ENCODE data around the gene ROBO1. TPM values are rescaled to one million over a fixed set of nuclear protein-coding genes. Genes with fewer than 3 reads are reported as not detected.

ROBO1 gene
- total RNA-seq, 2 experiments from 2014 or later, result 1.3 to 2.1 TPM

DNA sequence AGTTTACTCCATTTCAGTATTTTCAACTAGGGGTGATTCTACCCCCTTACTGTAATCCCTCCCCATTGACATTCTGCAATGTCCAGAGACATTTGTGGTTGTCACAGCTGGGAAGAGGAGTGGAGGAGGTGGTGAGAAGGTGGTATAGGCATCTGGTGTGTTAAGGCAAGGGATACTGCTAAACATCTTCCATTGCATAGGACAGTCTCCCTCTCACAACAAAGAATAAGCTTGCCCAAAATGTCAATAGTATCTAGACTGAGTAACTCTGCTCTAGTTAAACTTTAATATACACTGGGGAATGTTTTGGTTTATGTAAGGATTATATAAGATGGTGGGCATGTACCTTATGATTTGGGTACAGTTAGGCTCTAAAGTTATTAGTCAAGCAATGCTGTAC, 737.6 kb downstream of the ROBO1 start:
- ChIA-PET POLR2A (no interaction called here), CTCF (no interaction called here)
- no peaks in the 10 kb centered on the region for H3K36me3 Mint-ChIP-seq (ENCODE audit: low read depth)
- ATAC-seq, result no peak
- H3K27me3 Mint-ChIP-seq, result no peaks in the 10 kb centered on the region
- H3K27ac Mint-ChIP-seq, result no peak overlapping the region
- no peak for DNase-seq
- no peak overlapping the region for H3K4me3 Mint-ChIP-seq
- no peaks in the 10 kb centered on the region for H3K9me3 Mint-ChIP-seq (ENCODE audit: low read depth)
- intact Hi-C loops (cut with DNase I, micrococcal nuclease), result no loop called here
- H3K4me1 Mint-ChIP-seq, result no peaks in the 10 kb centered on the region

DNA sequence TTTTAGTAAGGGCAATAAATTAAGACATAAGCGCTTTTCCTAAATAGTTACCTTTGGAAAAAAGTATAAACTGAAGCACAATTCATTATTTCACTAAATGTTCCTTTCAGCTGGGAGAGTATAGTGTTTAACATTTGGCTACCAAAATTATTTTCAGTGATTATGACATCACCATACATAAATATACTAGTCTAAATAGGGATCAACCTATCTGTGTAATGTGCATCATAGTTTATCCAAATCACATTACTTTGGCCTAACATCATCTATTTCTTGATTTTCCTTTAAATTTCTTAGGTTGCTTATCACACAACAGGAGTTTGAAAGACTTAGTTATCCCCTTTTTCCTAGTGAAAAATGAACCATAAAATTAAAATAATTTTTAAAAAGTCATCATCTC, 738.9 kb downstream of the ROBO1 start:
- ChIA-PET POLR2A (no interaction called here), CTCF (no interaction called here)
- no peak for ATAC-seq
- no peaks in the 10 kb centered on the region for H3K4me1 Mint-ChIP-seq
- intact Hi-C loops (cut with DNase I, micrococcal nuclease), result no loop called here
- no peaks in the 10 kb centered on the region for H3K27me3 Mint-ChIP-seq
- no peaks in the 10 kb centered on the region for H3K36me3 Mint-ChIP-seq (ENCODE audit: low read depth)
- H3K4me3 Mint-ChIP-seq, result no peak overlapping the region
- H3K27ac Mint-ChIP-seq, result no peak overlapping the region
- H3K9me3 Mint-ChIP-seq (ENCODE audit: low read depth), result no peaks in the 10 kb centered on the region
- DNase-seq, result no peak

DNA sequence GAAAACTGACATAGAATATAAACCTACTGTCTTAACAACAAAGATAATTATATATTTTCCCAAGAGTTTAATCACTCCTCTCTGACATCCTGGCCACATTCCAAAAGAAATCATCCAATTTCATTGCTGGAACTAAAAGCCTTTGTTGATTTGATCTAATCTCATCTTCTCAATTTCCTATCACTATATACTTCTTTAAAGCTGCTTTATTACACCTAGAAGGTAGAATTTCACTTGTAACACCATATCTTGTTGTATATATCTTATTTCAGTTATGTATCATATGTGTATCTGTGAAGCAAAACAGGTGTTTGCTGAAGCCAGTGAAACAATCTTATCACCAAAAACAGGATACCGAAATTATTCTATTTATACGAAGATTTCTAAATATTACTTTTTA, 740.2 kb downstream of the ROBO1 start:
- POLR2A ChIA-PET, result no interaction called here
- no peaks in the 10 kb centered on the region for H3K9me3 Mint-ChIP-seq (ENCODE audit: low read depth)
- H3K4me1 Mint-ChIP-seq, result no peaks in the 10 kb centered on the region
- H3K4me3 Mint-ChIP-seq, result no peak overlapping the region
- H3K27me3 Mint-ChIP-seq, result no peaks in the 10 kb centered on the region
- no peak overlapping the region for H3K27ac Mint-ChIP-seq
- no peaks in the 10 kb centered on the region for H3K36me3 Mint-ChIP-seq (ENCODE audit: low read depth)
- intact Hi-C loops (cut with DNase I, micrococcal nuclease), result no loop called here
- ATAC-seq (no peak), DNase-seq (no peak)
- CTCF ChIA-PET, result no interaction called here

DNA sequence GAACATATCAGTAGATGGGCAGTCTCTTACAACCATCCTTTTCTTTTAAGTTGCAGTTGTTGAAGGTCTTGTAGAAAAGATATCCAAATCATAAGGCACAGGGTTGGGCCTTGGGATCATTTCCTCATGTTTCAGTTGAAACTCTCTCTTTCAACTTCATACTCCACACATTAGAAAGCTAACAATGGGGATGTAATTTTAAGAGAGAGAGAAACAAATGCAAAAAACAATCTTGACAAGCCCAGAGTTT, 747.9 kb downstream of the ROBO1 start:
- intact Hi-C loops (cut with DNase I, micrococcal nuclease), result loop anchor here in 1 of 2 experiments (5.0 kb wide), 1 partner anchor 348 kb away; no protein-coding TSS in a partner anchor
- no peak for DNase-seq
- Mint-ChIP-seq H3K9me3 (ENCODE audit: low read depth) (no peaks in the 10 kb centered on the region), H3K27ac (no peak overlapping the region), H3K4me1 (peaks cover 3% of the 10 kb centered on the region), H3K4me3 (no peak overlapping the region), H3K36me3 (ENCODE audit: low read depth) (no peaks in the 10 kb centered on the region), H3K27me3 (peaks cover 11% of the 10 kb centered on the region)
- POLR2A ChIA-PET, result no interaction called here
- CTCF ChIA-PET, result no interaction called here
- ATAC-seq, result no peak

DNA sequence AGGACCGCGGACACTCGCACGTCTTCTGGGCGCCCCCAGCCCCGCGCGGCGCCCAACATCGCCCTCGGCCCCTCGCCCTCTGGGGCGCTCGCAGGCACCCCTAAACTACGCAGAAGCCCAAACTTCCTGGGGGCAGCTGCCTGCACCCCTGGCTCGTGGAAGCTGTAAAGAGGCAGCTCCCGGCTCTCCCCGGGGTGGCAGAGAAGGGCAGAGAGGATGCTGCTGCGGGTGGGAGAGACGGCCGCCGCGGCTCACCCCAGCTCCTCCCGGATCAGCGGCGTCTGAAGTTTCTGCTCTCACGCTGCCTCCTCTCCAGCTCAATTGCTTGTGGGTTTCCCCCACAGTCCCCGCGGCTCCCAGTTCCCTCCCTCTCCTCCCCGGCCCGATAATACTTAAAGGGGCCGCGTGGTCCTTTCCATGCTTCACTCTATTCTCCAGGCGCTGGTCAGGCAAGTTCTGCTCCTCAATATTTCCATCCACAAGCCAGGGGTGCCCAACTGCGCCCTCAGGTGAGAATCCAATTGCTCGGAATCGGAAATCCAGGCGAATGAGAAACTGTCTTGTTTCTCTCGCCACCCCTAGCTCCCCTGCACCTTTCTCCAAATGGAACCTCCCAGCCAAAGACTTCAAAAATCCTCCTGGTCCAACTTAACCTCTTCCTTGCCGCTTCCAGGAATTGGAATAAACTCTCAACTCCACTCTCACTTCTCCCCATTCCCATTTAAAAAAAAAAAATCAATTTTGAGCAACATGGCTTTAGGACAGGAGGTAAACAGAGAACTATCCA, 748.5 kb downstream of the ROBO1 start:
- ATAC-seq (peak; percentile 48), DNase-seq (peak; percentile 38)
- H3K4me3 Mint-ChIP-seq, result no peak overlapping the region
- no peaks in the 10 kb centered on the region for H3K36me3 Mint-ChIP-seq (ENCODE audit: low read depth)
- ChIA-PET POLR2A (no interaction called here), CTCF (no interaction called here)
- no peak overlapping the region for H3K27ac Mint-ChIP-seq
- H3K4me1 Mint-ChIP-seq, result peaks cover 3% of the 10 kb centered on the region
- no peaks in the 10 kb centered on the region for H3K9me3 Mint-ChIP-seq (ENCODE audit: low read depth)
- intact Hi-C loops (cut with DNase I, micrococcal nuclease), result loop anchor here in 1 of 2 experiments (5.0 kb wide), 1 partner anchor 347 kb away; no protein-coding TSS in a partner anchor
- peaks cover 11% of the 10 kb centered on the region for H3K27me3 Mint-ChIP-seq

DNA sequence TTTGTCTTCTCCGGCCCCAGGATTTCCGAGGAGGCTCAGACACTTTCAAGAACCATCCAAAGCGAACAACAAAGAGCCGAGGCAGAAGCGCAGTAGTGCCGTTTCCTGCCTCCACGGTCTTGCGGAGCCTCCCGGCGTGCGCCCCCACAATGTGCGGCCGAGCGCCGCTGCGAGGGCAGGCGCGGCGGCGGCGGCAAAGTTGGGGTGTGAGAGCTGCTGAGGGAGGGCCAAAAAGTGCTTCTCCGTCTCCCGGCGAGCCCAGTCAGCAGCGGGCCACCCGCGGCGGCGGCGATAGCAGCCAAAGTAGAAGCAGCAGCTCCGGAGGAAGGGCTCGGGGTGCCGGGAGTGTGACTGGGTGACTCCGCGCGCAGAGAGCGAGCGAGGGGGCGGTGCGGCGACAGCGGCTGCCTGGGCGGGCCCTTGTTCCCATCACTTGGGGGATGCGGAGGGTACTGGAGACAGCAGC, 749.1 kb downstream of the ROBO1 start:
- ChIA-PET POLR2A (no interaction called here), CTCF (no interaction called here)
- DNase-seq (peak; percentile 45), ATAC-seq (peak; percentile 68)
- Mint-ChIP-seq H3K4me1 (peaks cover 3% of the 10 kb centered on the region), H3K9me3 (ENCODE audit: low read depth) (peaks cover under 1% of the 10 kb centered on the region), H3K36me3 (ENCODE audit: low read depth) (no peaks in the 10 kb centered on the region), H3K27me3 (peaks cover 11% of the 10 kb centered on the region), H3K4me3 (no peak overlapping the region), H3K27ac (no peak overlapping the region)
- intact Hi-C loops (cut with DNase I, micrococcal nuclease), result loop anchor here in 1 of 2 experiments (5.0 kb wide), 1 partner anchor 346 kb away; no protein-coding TSS in a partner anchor

DNA sequence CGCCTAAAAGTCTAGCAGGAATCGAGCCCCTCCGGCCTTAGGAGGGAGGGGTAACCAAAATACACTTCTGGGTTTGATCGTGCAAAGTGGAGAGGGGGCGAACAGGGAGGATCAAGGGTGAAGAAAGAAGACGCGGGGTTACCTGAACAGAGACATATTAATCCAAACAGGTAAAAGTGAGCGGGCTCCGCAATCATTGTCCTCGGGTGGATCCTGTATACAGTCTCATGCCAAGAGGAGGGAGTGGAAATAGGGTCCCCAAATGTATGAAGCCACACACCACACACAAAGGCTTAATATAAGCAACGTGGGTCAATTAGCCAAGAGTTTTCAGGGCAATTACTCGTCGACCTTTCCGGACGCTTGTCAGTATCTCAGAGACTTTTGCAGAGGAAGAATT, 749.5 kb downstream of the ROBO1 start:
- ChIA-PET POLR2A (no interaction called here), CTCF (no interaction called here)
- no peak for ATAC-seq
- Mint-ChIP-seq H3K4me3 (no peak overlapping the region), H3K9me3 (ENCODE audit: low read depth) (peaks cover 1% of the 10 kb centered on the region), H3K4me1 (peaks cover 3% of the 10 kb centered on the region), H3K27me3 (peaks cover 11% of the 10 kb centered on the region), H3K36me3 (ENCODE audit: low read depth) (no peaks in the 10 kb centered on the region), H3K27ac (no peak overlapping the region)
- DNase-seq, result no peak
- intact Hi-C loops (cut with DNase I, micrococcal nuclease), result loop anchor here in 1 of 2 experiments (5.0 kb wide), 1 partner anchor 346 kb away; no protein-coding TSS in a partner anchor

DNA sequence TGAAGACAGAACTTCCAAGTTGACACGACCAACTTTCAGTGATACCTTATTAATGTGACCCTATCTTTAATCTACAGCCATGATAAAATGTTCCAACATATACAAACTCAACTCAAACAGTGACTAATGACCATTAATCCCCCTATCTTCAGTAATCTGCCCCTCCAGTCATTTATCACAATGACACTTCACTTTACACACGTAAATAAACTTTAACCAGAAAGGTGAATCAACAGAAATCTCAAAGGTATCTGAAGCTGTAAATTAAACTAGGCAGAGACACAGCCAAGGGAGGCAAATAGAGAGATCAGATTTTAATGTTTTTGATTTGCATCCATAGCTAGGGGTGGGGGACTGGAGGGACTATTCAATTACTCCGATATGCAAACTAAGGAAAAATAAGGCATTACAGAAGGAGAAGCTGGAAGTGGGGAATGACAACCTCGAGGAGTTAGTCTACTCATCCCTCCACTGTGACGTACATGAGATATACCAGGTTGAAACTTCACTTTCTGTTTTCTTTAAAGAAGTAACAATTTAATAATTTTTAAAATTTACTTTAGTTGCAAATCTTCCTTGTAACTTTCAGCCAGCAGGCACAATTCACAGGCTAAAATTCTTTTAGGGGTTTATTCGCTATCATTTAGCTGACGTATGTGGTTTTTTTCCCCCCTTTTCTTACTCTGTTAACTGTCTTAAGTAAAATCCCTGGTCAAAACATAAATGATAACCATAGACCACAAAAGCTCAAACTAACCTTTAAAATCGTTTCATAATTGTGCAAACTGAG, 751.0 kb downstream of the ROBO1 start:
- DNase-seq, result no peak
- no peak overlapping the region for H3K27ac Mint-ChIP-seq
- intact Hi-C loops (cut with DNase I, micrococcal nuclease), result loop anchor here in 1 of 2 experiments (5.0 kb wide), 1 partner anchor 344 kb away; no protein-coding TSS in a partner anchor
- H3K9me3 Mint-ChIP-seq (ENCODE audit: low read depth), result peaks cover 1% of the 10 kb centered on the region
- H3K4me3 Mint-ChIP-seq, result no peak overlapping the region
- ChIA-PET CTCF (no interaction called here), POLR2A (no interaction called here)
- ATAC-seq, result no peak
- peaks cover 3% of the 10 kb centered on the region for H3K4me1 Mint-ChIP-seq
- peaks cover 9% of the 10 kb centered on the region for H3K27me3 Mint-ChIP-seq
- no peaks in the 10 kb centered on the region for H3K36me3 Mint-ChIP-seq (ENCODE audit: low read depth)

DNA sequence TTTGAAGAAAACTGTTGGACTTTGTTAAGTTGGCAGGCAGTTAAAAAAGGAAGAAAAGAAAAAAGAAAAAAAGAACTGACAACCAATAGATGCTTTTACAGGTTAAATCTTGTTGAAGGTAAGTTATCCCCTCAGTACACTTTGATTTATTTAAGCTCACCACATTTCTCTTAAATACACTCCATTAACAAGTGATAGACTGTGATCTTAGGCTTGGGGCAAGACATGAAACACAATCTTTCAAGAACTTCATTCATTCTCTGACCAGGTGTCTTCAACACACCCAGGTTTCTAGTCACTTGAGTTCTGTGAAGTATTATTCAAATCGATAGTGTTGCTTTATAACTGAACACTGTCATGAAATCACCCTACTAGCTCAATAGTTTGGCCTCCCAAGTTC, 751.9 kb downstream of the ROBO1 start:
- no peak for DNase-seq
- H3K27ac Mint-ChIP-seq, result no peak overlapping the region
- peaks cover 8% of the 10 kb centered on the region for H3K27me3 Mint-ChIP-seq
- intact Hi-C loops (cut with DNase I, micrococcal nuclease), result loop anchor here in 1 of 2 experiments (5.0 kb wide), 1 partner anchor 344 kb away; no protein-coding TSS in a partner anchor
- POLR2A ChIA-PET, result no interaction called here
- peaks cover 3% of the 10 kb centered on the region for H3K4me1 Mint-ChIP-seq
- ATAC-seq, result no peak
- H3K36me3 Mint-ChIP-seq (ENCODE audit: low read depth), result no peaks in the 10 kb centered on the region
- CTCF ChIA-PET, result no interaction called here
- H3K4me3 Mint-ChIP-seq, result no peak overlapping the region
- peaks cover 1% of the 10 kb centered on the region for H3K9me3 Mint-ChIP-seq (ENCODE audit: low read depth)

DNA sequence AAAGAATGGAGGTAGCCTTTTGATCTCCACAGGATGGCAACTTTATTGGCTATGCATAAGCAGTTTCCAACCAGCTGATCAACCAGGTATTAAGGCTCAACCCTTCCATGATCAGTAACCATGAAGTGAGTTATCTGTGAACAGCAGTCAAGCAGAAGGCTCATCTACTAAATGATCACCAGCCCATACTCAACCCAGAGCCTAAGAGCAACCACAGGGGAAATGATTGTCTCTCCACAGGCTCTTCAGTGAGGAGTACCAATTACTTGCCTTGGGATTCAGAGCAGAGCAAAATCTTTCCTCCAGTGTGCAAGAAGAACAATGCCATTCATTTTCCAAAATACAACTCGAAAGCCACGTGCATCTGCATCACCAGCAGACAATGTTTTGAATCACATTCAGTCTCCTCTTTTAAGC, 754.8 kb downstream of the ROBO1 start:
- POLR2A ChIA-PET, result no interaction called here
- intact Hi-C loops (cut with DNase I, micrococcal nuclease), result no loop called here

DNA sequence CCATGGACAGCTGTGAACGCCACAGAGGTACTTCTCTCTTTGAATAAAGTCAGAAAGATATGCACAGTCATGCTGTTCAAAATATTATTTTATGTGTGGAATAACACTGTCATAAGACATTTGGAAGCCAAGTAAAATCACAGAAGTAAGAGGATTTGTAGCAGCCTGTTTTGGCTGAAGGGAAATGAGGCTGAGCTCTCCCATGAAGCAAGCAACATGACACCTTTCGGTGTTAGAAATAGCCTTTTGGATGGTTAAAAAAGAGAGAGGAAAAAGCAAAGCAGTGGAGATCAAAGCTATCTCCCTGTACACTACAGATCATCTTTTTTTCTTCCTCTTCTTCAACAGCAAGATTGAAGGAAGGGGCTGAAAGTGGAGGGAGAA, 755.3 kb downstream of the ROBO1 start:
- ATAC-seq (no peak), DNase-seq (no peak)
- H3K36me3 Mint-ChIP-seq (ENCODE audit: low read depth), result no peaks in the 10 kb centered on the region
- CTCF ChIA-PET, result no interaction called here
- intact Hi-C loops (cut with DNase I, micrococcal nuclease), result no loop called here
- POLR2A ChIA-PET, result no interaction called here
- H3K4me3 Mint-ChIP-seq, result no peak overlapping the region
- peaks cover 3% of the 10 kb centered on the region for H3K27me3 Mint-ChIP-seq
- H3K27ac Mint-ChIP-seq, result no peak overlapping the region
- peaks cover 1% of the 10 kb centered on the region for H3K9me3 Mint-ChIP-seq (ENCODE audit: low read depth)
- no peaks in the 10 kb centered on the region for H3K4me1 Mint-ChIP-seq

More for the DNA sequence above, 754.8 kb downstream of the ROBO1 start:
- peaks cover 3% of the 10 kb centered on the region for H3K27me3 Mint-ChIP-seq
- DNase-seq (no peak), ATAC-seq (no peak)
- H3K4me3 Mint-ChIP-seq, result no peak overlapping the region
- CTCF ChIA-PET, result no interaction called here
- peaks cover 1% of the 10 kb centered on the region for H3K9me3 Mint-ChIP-seq (ENCODE audit: low read depth)
- no peaks in the 10 kb centered on the region for H3K4me1 Mint-ChIP-seq
- H3K27ac Mint-ChIP-seq, result no peak overlapping the region
- H3K36me3 Mint-ChIP-seq (ENCODE audit: low read depth), result no peaks in the 10 kb centered on the region

Data from activated CD4-positive, alpha-beta T cell treated with anti-CD3 and anti-CD28 coated beads for 36 hours (primary cell).